C4-2B (cell line): Measurements from ENCODE around the gene AGPAT3.

ENCODE experiments used
- H3K27ac ChIP-seq: fragments of 450-650 bp; 2 replicates; pipeline ENCODE4 v1.5.1; 2017
- ZFX ChIP-seq: fragments of 450-650 bp; IDR thresholded peaks from 2 replicates; pipeline ENCODE4 v1.6.1; 2017
- TF ChIP-seq, protein P1 (sequence below): fragments of 450-650 bp; conservative IDR thresholded peaks from 2 replicates; pipeline ENCODE4 v1.5.1; 2017; ENCODE audit warnings: mild to moderate bottlenecking

Gene AGPAT3

DNA sequence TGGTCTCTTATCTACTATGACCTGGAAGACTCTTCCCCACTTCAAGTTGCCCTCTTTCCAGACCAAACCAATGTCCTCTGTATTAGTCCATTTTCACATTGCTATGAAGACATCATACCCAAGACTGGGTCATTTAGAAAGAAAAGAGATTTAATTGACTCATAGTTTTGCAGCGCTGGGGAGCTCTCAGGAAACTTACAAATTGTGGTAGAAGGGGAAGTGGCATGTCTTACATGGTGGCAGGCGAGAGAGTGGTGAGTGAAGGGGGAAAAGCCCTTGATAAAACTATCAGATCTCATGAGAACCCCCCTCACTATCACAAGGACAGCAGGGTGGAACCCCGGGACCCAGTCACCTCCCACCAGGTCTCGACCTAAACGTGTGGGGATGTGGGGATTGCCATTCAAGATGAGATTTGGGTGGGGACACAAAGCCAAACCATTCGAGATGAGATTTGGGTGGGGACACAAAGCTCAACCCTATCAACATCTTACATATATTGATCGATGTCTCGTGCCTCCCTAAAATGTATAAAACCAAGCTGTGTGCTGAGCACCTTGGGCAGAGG, 14.2 kb upstream of the AGPAT3 start:
- TF ChIP-seq, protein P1, sequence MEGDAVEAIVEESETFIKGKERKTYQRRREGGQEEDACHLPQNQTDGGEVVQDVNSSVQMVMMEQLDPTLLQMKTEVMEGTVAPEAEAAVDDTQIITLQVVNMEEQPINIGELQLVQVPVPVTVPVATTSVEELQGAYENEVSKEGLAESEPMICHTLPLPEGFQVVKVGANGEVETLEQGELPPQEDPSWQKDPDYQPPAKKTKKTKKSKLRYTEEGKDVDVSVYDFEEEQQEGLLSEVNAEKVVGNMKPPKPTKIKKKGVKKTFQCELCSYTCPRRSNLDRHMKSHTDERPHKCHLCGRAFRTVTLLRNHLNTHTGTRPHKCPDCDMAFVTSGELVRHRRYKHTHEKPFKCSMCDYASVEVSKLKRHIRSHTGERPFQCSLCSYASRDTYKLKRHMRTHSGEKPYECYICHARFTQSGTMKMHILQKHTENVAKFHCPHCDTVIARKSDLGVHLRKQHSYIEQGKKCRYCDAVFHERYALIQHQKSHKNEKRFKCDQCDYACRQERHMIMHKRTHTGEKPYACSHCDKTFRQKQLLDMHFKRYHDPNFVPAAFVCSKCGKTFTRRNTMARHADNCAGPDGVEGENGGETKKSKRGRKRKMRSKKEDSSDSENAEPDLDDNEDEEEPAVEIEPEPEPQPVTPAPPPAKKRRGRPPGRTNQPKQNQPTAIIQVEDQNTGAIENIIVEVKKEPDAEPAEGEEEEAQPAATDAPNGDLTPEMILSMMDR, result no peak
- TF ChIP-seq ZFX, result no peak
- H3K27ac ChIP-seq, result no peak overlapping the region

DNA sequence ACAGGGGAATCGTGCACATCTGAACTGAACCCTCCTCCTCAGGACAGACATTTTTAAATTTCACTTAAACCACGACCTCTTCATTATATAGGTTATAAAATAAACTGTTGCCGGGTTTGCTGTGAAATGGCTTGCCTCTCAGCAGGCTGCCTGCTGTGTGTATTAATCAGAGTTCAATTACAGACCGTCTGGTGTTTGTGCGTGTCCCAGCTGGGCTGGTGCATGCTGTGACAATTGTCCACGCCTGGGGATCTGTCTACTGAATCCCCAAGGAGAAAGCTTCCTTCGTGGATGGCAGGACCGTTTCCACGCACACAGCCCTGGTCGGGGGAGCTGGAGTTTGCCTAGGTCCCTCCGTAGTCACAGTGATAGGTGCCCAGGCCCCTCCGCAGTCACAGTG, 13.4 kb upstream of the AGPAT3 start:
- no peak overlapping the region for H3K27ac ChIP-seq
- TF ChIP-seq ZFX, result no peak
- TF ChIP-seq, protein P1, result no peak

DNA sequence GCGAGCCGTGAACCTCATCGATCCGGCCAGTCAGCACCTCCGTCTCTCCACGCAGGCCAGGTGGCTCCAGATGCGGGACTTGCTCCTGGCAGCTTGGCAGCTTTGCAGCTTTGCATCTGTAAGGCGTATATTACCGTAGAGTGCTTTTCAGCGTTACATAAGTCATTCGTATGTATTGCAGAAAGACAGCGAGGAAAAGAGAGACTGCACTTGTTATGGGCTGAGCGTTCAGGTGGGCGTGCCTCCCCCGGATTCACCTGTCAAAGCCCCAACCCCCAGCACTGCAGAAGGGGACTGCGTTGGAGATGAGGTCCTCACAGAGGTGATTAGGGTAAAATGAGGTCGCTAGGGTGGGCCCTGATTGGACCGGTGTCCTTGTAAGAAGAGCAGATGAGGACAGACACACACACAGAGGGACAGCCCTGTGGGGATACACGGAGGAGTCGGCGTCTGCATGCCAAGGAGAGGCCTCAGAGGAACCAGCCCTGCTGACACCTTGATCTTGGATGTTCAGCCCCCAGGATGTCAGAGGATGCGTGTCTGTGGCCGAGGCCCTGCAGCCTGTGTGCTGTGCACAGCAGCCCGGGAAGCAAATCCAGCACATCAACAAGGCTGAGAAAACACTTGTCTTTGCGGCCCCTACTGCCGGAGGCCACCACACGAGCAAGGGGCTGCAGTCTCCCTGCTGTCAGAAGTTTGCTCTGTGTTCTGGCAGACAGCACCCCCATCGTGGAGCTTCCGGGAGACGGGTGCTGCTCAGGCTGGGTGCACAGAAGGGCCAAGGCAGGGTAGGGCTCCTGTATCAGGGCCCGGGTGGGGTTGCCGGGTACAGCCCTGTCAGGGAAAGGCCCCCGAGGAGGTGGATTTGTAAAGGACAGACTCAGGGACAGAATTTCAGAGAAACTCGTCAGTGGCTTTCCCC, 10.9 kb upstream of the AGPAT3 start:
- no peak overlapping the region for H3K27ac ChIP-seq
- TF ChIP-seq, protein P1, result no peak
- TF ChIP-seq ZFX, result no peak

DNA sequence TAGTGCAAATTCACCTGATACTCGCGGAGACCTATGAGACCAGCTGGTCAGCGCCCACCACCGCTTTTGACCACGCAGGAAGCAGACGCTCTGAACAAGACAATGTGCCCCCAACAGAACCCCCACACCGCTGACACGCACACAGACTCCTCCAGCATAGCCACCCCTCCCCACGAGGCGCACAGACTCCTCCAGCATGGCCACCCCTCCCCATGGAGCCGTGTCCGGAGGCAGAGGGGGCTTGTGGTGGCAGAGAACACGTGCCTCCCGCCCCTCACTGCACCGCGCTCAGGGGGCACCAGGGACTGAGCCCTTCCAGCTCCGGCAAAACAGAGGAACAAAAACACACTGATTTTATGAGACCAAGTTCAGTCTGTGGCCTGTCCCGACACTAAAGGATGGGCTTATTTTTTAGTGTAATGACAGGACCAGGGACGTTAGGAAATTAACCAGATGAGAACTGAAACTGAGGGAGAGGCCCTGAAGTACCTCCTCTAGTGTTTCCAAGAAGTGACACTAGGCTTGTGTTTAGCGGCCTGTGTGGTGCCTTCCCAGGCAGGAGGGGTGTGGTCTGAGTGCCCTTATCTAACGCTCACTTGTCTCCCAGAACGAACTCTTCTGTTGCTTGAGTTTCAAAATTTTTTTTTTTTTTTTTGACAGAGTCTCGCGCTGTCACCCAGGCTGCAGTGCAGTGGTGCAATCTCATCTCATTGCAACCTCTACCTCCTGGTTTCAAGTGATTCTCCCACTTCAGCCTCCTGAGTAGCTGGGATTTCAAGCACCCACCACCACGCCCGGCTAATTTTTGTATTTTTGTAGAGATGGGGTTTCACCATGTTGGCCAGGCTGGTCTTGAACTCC, 10.0 kb upstream of the AGPAT3 start:
- H3K27ac ChIP-seq, result no peak overlapping the region
- no peak for TF ChIP-seq ZFX

DNA sequence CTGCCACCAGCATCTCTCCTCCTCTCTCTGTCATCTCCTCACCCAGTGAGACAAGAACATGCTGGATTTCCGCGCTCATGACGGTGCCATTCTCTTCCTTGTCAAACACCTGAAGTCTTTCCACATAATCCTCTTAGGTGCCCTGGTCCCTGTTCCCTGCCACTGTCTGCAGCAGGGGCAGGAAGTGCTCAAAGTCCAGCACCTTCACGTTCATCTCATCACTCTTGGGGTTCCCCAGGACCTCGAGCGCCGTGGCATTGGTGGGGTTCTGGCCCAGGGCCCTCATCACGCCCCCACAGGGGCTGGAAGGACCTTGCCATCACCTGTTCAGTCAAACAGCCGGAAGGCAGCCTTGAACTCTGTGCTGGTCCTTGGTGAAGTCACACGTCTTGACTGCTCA, 9.1 kb upstream of the AGPAT3 start:
- no peak overlapping the region for H3K27ac ChIP-seq
- TF ChIP-seq, protein P1, result no peak
- TF ChIP-seq ZFX, result no peak

DNA sequence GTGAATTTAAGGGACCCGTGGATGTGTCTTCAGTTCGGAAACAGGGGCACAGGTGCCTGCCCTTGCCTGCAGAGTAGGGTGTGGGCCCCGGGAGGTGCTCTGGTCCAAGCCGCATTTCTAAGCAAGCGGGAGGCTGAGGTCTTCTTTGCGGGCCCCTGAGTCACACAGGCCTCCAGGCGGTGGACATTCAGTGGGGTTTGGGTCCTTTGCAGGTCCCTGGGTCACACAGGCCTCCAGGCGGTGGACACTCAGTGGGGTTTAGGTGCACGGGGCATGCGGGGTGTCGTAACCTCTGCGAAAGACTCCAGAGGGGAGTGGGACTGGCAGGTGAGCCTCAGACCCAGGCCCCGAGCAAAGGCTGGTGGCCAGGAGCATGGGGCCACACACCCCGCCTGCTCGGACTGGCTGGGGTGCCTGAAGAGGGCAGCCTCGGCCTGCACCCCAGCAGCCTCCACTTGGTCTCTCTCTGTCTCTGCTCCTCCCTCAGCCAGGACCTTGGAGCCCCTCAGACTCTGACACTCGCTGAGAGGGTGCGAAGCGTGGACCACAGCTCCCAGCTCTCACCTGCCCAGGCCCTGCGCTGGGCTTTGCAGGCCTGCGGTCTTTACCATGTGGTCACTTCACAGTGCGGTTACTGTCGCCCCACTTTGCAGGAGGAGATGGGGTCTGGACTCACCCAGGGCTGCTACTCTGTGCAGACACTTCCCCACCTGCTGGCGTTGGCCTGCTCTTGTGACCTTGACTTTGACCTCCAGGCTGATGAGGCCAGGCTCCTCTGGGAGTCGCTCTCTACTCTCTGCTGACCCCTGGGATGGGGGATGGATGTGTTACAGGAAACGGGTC, 6.0 kb upstream of the AGPAT3 start:
- H3K27ac ChIP-seq, result peak overlapping the region; percentile 52
- TF ChIP-seq, protein P1, result no peak
- no peak for TF ChIP-seq ZFX

DNA sequence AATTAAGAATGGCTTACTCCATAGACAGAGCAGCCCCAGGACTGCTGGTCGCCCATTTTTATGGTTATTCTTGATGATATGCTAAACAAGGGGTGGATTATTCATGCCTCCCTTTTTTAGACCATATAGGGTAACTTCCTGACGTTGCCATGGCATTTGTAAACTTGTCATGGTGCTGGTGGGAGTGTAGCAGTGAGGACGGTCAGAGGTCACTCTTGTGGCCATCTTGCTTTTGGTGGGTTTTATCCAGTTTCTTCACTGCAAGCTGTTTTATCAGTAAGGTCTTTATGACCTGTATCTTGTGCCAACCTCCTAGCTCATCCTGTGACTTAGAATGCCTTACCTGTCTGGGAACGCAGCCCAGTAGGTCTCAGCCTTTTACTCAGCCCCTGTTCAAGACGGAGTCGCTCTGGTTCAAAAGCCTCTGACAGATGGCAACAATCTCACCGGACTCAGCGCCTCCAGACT, 5.2 kb upstream of the AGPAT3 start:
- peak overlapping the region; percentile 52 for H3K27ac ChIP-seq
- TF ChIP-seq ZFX, result no peak
- TF ChIP-seq, protein P1, result no peak
